HG03060 (cell line): Measurements from ENCODE around the gene ANAPC2.
"Not testable (repeated sequence)": the region's sequence is repeated elsewhere in the genome, so short reads cannot be mapped to it uniquely, and the experiment has no call there.

Source experiments
- ATAC-seq: cut with Tn5 transposase; IDR thresholded peaks from one replicate; pipeline ENCODE4 v1.9.1; 2021; ENCODE audit warnings: low read depth, moderate number of reproducible peaks; ENCODE audit not compliant: unreplicated experiment

Gene ANAPC2

DNA sequence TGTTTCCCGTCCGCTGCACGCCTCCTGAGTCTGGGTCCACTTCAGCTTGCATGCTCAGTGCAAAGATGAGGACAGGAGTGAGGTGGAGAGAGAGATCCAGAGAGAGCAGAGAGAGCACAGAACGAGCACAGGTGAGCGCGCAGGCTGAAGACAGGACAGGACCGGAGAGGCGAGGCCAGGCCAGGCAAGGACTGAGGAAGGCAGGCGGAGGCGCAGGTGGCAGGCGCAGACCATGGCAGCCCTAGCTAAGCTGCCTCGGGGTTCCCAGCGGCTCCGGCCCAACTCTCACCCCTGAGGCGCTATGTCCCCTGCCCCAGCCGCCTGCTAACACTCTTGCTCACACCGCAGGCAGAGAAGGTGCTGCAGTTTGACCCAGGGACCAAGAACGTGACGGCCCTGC lies 39.7 kb downstream of the ANAPC2 start:
- ATAC-seq = no peak

DNA sequence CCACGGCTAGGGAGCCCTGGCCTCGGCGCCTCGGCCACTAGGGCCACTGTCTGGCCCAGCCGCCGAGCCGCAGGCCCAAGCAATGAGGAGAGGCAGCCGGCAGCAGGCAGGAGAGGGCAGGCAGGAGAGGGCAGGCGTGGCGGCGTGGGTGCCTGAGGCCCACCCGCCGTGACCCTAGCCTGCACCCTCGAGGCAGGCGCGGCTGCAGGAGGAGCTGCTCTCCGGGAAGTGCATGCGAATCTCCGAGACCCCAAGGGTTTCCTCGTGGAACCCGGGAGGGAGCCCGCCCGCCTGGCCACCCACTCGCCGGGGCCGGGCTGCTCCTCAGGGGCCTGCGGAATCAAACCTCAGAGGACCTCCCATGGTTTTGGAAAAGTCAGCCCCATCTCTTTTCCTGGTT lies 40.1 kb downstream of the ANAPC2 start:
- ATAC-seq = no peak

DNA sequence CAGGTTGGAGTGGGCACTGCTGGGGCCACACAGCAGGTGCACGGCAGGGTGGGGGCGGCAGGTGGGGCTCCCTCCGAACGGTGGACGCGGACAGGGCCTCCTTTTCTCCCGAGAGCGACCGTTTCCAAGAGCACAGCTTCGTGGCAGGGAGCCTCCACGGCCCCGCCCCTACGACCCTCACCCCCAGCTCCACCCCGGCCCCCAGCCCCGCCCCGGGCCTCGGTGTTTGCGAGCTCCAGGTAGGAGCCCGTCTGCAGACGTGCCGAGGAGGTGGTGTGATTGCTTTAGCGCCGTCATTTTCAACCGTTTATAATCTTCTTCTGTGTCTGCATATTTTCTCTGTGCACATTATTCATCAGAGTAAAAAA lies 40.6 kb downstream of the ANAPC2 start:
- no peak for ATAC-seq

GRCh38 chr9:137147091-137147792 lies 41.1 kb downstream of the ANAPC2 start:
- ATAC-seq = no peak

DNA sequence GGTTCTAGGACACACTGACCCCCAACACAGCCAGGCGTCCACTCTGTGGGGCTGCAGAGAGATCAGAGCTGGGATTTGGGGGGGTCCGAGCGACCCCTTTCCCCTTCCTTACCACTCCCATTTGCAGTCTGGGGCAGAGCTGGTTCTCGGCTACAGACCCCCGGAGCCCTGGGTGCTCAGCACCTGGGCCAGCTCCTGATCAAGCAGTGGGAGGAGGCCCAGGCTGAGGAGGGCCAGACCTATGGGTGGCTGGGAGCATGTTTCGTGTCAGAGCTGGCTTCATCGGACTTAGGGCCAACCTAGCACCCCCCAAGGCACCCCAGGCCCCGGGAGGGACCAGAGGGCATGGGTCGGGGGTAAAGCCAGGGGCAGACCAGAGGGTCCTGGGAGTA lies 41.8 kb downstream of the ANAPC2 start:
- no peak for ATAC-seq

- ATAC-seq = no peak
These were observed 42.4 kb downstream of the ANAPC2 start for GRCh38 chr9:137145731-137146526.

DNA sequence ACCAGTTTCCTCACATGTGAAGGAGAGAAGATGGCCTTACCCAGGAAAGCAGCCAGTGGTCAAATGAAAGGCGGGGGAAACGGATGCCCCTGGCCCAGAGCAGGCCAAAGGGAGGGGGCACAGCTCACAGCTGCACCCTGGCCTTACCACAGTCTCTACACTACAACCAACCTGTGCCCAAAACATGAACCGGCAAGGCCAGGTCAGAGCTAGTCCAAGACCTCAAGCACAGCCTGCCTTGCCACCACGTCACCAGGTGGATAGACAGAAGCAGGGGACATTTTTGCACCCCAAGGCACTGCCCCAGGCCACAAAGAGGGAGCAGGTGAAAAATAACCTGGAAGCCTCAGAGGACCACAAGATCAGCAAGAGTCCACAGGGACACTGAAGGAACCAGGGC lies 44.9 kb downstream of the ANAPC2 start:
- no peak for ATAC-seq

- no peak for ATAC-seq
These were observed 46.1 kb downstream of the ANAPC2 start for GRCh38 chr9:137141976-137142936.

DNA sequence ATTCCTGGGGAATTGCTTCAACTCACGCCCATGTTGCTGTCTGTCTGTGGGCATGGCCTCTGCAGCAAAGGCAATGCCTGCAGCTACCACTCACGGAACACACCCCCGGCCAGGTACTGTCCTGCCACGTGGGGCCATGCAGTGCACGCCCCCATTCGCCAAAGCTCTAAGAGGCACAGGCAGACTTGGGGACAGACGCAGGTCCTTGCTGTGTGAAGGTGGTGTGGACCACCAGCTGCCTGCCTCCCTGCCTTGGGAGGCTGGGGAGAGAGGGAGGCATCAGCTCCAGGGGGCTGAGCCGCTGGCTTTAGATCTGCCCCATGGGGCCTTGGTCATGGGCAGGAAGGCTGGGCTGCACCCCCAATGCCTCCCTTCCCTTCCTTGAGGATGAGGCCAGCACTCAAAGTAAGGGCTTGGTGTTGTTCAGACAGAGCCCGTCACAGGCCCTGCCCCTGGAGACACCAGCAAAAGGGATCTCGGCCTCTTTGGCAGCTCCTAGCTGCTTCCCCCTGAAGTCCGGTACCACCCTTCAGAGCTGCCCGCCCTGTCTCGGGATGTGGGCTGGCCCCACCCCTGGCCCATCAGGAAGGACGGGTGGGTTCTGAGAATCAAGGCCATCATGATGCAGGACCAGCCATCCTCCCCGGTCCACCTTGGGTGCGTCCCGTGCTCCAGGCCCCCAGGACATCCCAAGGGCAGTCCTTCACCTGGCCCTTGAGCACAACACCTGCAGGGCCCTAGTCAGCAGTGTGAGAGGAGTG lies 47.1 kb downstream of the ANAPC2 start:
- no peak for ATAC-seq

- ATAC-seq = no peak
These were observed 48.0 kb downstream of the ANAPC2 start for GRCh38 chr9:137140151-137141012.

GRCh38 chr9:137139468-137140150 lies 48.8 kb downstream of the ANAPC2 start:
- no peak for ATAC-seq

DNA sequence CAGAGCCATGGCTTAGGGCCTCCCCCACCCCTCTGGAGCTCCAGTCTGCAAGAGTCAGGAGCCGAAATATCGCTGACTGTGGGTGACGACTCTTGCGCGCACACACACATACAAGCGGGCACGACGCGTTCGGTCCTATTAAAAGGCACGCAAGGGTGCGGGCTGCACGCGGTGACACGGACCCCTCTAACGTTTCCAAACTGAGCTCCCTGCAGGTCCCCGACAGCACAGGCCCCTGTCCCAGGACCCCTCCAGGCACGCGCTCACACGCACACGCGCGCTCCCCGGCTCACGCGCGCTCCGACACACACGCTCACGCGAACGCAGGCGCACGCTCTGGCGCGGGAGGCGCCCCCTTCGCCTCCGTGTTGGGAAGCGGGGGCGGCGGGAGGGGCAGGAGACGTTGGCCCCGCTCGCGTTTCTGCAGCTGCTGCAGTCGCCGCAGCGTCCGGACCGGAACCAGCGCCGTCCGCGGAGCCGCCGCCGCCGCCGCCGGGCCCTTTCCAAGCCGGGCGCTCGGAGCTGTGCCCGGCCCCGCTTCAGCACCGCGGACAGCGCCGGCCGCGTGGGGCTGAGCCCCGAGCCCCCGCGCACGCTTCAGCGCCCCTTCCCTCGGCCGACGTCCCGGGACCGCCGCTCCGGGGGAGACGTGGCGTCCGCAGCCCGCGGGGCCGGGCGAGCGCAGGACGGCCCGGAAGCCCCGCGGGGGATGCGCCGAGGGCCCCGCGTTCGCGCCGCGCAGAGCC lies 49.5 kb downstream of the ANAPC2 start, which contains the start of gene GRIN1:
GRIN1 (plus strand) TSS at position 433 of the 746 bp plus-strand sequence. CDS start 333 bp downstream, outside the sequence.
- no peak for ATAC-seq

DNA sequence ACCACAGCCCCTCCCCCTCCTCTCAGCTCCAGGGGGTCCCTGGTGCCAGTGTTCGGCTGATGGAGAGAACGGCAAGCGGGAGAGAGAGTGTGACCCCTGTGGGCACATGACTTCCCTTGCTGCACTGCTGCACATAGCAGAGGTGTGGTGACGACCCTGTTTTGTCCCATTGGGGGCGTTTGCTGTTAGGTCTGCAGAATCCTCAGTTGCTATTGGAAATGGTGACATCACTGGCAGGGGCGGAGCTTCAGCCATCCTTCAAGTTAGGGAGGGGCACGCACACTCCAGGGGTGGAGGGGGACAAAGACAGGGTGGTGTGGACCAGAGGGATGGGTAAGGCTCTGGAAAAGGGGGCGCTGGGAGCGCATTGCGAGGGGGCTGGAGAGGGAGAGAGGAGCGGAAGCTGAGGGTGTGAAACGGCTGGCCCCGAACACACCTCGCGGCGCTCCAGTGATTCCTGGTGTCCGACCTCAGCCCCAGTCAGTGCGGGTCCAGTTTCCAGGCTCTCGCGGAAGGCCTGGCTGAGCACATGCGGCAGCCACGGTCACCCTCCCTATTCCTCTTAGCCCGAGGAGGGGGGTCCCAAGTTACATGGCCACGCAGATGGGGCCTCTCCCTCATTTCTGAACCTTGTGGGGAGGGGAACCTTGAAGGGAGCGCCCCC lies 50.2 kb downstream of the ANAPC2 start:
- ATAC-seq = no peak

DNA sequence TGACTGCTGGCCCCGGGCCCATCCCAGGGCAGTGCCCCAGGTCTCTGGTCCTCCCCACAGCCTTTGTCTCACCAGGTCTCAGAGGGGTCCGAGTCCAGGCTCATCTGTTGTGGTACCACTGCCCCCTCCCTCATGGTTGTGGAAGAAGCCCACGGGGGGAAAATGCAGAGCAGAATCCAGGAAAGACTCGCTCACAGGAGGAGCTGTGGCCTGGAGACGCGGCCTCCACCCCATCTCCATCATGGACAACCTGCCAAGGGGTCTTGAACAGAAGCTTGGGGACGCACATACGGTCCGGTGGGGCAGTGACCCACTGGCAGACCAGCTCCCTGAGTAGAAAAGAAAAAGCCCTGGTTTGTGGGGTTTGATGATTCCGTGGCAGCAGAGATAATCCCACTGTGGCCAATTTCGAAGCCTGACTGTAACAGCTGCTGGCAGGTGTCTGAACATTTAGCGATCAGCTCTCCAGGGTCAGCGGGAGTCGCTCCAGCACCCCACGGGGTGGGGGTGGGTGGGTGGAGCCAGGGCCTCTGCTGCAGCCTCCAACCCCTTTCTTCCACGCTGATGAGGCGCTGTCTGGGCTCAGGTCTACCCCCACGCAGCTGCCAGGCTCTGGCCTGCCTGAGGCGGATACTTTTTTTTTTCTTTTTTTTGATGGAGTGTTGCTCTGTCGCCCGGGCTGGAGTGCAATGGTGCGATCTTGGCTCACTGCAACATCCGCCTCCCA lies 51.3 kb downstream of the ANAPC2 start:
- ATAC-seq = no peak

DNA sequence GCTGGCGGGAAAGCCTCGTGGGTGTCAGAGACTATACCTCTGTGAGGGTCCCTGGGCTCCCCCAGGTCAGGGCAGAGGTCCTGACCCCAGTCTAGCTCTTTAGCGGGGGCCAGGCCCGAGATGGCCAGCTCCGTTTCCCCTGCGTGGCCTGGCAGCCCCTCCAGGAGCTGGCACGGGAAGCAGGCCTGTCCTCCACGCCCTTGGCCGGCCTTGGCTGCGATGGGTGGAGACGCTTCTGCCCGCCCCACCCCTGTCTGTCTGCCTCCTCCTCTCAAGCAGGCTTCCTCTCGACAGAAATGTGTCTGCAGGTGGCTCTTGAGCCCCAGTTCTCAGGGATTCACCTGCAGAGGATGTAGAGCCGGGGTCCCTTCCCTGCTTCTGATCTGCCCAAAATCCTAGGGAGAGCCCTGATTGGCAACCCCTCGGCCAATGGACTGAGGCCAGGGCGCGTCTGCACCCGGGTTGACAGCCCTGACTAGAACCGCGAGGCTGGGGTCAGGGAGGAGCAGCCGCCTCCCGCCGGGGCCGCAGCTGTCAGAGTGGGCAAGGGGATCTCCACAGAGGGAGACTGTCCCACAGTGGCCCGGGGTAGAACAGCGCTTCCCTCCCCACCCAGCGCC lies 52.0 kb downstream of the ANAPC2 start:
- ATAC-seq = no peak

DNA sequence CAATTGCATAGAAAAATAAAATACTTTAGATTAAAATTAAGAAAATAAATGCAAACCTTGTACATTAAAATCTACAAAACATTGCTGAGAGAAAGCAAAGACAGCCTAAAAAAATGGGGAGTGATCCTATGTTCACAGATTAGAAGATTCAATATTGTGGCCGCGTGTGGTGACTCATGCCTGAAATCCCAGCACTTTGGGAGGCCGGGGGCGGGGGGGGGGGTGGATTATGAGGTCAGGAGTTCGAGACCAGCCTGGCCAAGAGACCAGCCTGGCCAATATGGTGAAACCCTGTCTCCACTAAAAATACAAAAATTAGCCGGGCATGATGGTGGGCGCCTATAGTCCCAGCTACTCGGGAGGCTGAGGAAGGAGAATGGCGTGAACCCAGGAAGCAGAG lies 53.2 kb downstream of the ANAPC2 start:
- ATAC-seq = not testable (repeated sequence)
